Kidney glomerular epithelial cell (primary cell): ENCODE results near the gene NEK10.
A peak's percentile ranks its signal among the peaks of the same experiment; 100 is the strongest.

Experiments
- DNase-seq: peaks from one replicate; lab custom pipeline; 2025; lab: John Stamatoyannopoulos, UW

Gene NEK10

GRCh38 chr3:27108322-27108721 lies 260.9 kb downstream of the NEK10 start:
- no peak for DNase-seq

- no peak for DNase-seq
These were observed 263.3 kb downstream of the NEK10 start for GRCh38 chr3:27105904-27106303.

GRCh38 chr3:27097182-27097581 lies 272.0 kb downstream of the NEK10 start:
- no peak for DNase-seq

GRCh38 chr3:27095553-27096222 lies 273.5 kb downstream of the NEK10 start:
- DNase-seq = no peak

- no peak for DNase-seq
These were observed 274.5 kb downstream of the NEK10 start for GRCh38 chr3:27094721-27095120.

GRCh38 chr3:27093771-27094170 lies 275.4 kb downstream of the NEK10 start:
- DNase-seq = no peak

GRCh38 chr3:27090275-27091041 lies 278.7 kb downstream of the NEK10 start:
- DNase-seq = no peak

GRCh38 chr3:27089645-27090044 lies 279.5 kb downstream of the NEK10 start:
- DNase-seq = no peak

GRCh38 chr3:27089068-27089467 lies 280.1 kb downstream of the NEK10 start:
- DNase-seq = no peak

- peak; percentile 5 for DNase-seq
These were observed 283.1 kb downstream of the NEK10 start for GRCh38 chr3:27085829-27086730.

- DNase-seq = no peak
These were observed 287.1 kb downstream of the NEK10 start for GRCh38 chr3:27081992-27082607.

- no peak for DNase-seq
These were observed 287.6 kb downstream of the NEK10 start for GRCh38 chr3:27081566-27081965.

- no peak for DNase-seq
These were observed 289.0 kb downstream of the NEK10 start for GRCh38 chr3:27080258-27080525.

GRCh38 chr3:27079427-27080257 lies 289.5 kb downstream of the NEK10 start:
- DNase-seq = peak; percentile 32

GRCh38 chr3:27078246-27078913 lies 290.8 kb downstream of the NEK10 start:
- DNase-seq = no peak

GRCh38 chr3:27076815-27077630 lies 292.2 kb downstream of the NEK10 start:
- no peak for DNase-seq

GRCh38 chr3:27074914-27075313 lies 294.3 kb downstream of the NEK10 start:
- DNase-seq = no peak

- no peak for DNase-seq
These were observed 295.3 kb downstream of the NEK10 start for GRCh38 chr3:27073912-27074311.

GRCh38 chr3:27072810-27073651 lies 296.2 kb downstream of the NEK10 start:
- peak; percentile 9 for DNase-seq
